Neuron (in vitro differentiated cells): ENCODE results near the gene TALDO1.

ENCODE experiments used
- H2AFZ ChIP-seq: one replicate; pipeline ENCODE4 v1.6.1; 2013; ENCODE audit warnings: low read depth, mild to moderate bottlenecking, inconsistent platforms, low read length, moderate library complexity
- H3K27me3 ChIP-seq: one replicate; pipeline ENCODE4 v1.6.1; 2013; ENCODE audit warnings: low read length; ENCODE audit not compliant: insufficient read depth
- H3K36me3 ChIP-seq: one replicate; pipeline ENCODE4 v1.6.1; 2013; ENCODE audit warnings: low read length; ENCODE audit not compliant: insufficient read depth
- H3K4me1 ChIP-seq: one replicate; pipeline ENCODE4 v1.6.1; 2013; ENCODE audit warnings: low read length; ENCODE audit not compliant: insufficient read depth
- H3K4me3 ChIP-seq: 2 replicates; pipeline ENCODE4 v1.5.1; 2013; ENCODE audit warnings: mild to moderate bottlenecking, low read length, moderate library complexity
- H3K9me3 ChIP-seq: one replicate; pipeline ENCODE4 v1.6.1; 2013; ENCODE audit warnings: low read length

TALDO1 gene

GRCh38 chr11:722346-722811 lies 24.9 kb upstream of the TALDO1 start:
- H3K27me3 ChIP-seq = peaks cover 67% of the 10 kb centered on the region
- H3K4me3 ChIP-seq = no peak overlapping the region
- H3K4me1 ChIP-seq = no peaks in the 10 kb centered on the region
- no peaks in the 10 kb centered on the region for H3K9me3 ChIP-seq
- H2AFZ ChIP-seq = no peak overlapping the region
- no peaks in the 10 kb centered on the region for H3K36me3 ChIP-seq

- Histone ChIP-seq H2AFZ (no peak overlapping the region), H3K4me3 (no peak overlapping the region), H3K9me3 (no peaks in the 10 kb centered on the region), H3K36me3 (no peaks in the 10 kb centered on the region), H3K4me1 (no peaks in the 10 kb centered on the region), H3K27me3 (peaks cover 72% of the 10 kb centered on the region)
Measured at GRCh38 chr11:723120-723883, 24.0 kb upstream of the TALDO1 start.

GRCh38 chr11:724049-724777 lies 23.1 kb upstream of the TALDO1 start:
- Histone ChIP-seq H3K36me3 (no peaks in the 10 kb centered on the region), H3K27me3 (peaks cover 70% of the 10 kb centered on the region), H3K4me3 (no peak overlapping the region), H2AFZ (no peak overlapping the region), H3K4me1 (no peaks in the 10 kb centered on the region), H3K9me3 (no peaks in the 10 kb centered on the region)

GRCh38 chr11:724778-725386 lies 22.4 kb upstream of the TALDO1 start:
- no peaks in the 10 kb centered on the region for H3K4me1 ChIP-seq
- H3K9me3 ChIP-seq = no peaks in the 10 kb centered on the region
- H3K27me3 ChIP-seq = peaks cover 65% of the 10 kb centered on the region

GRCh38 chr11:725624-726202 lies 21.6 kb upstream of the TALDO1 start:
- H3K4me3 ChIP-seq = no peak overlapping the region
- H3K27me3 ChIP-seq = peaks cover 57% of the 10 kb centered on the region
- H3K36me3 ChIP-seq = no peaks in the 10 kb centered on the region
- H2AFZ ChIP-seq = no peak overlapping the region
- no peaks in the 10 kb centered on the region for H3K4me1 ChIP-seq
- H3K9me3 ChIP-seq = no peaks in the 10 kb centered on the region

More at GRCh38 chr11:724778-725386, 22.4 kb upstream of the TALDO1 start:
- Histone ChIP-seq H2AFZ (no peak overlapping the region), H3K4me3 (no peak overlapping the region), H3K36me3 (no peaks in the 10 kb centered on the region)

GRCh38 chr11:726278-727220 lies 20.7 kb upstream of the TALDO1 start:
- H3K4me3 ChIP-seq = no peak overlapping the region
- H3K36me3 ChIP-seq = no peaks in the 10 kb centered on the region
- no peaks in the 10 kb centered on the region for H3K4me1 ChIP-seq
- peaks cover 49% of the 10 kb centered on the region for H3K27me3 ChIP-seq
- H2AFZ ChIP-seq = no peak overlapping the region
- no peaks in the 10 kb centered on the region for H3K9me3 ChIP-seq

GRCh38 chr11:727281-727701 lies 20.0 kb upstream of the TALDO1 start:
- Histone ChIP-seq H3K4me1 (no peaks in the 10 kb centered on the region), H3K9me3 (no peaks in the 10 kb centered on the region), H2AFZ (no peak overlapping the region), H3K4me3 (no peak overlapping the region), H3K36me3 (no peaks in the 10 kb centered on the region), H3K27me3 (peaks cover 42% of the 10 kb centered on the region)

- Histone ChIP-seq H2AFZ (no peak overlapping the region), H3K4me1 (no peaks in the 10 kb centered on the region), H3K27me3 (peaks cover 39% of the 10 kb centered on the region), H3K36me3 (no peaks in the 10 kb centered on the region), H3K9me3 (no peaks in the 10 kb centered on the region), H3K4me3 (no peak overlapping the region)
Measured at GRCh38 chr11:727859-728748, 19.2 kb upstream of the TALDO1 start.

- H3K36me3 ChIP-seq = no peaks in the 10 kb centered on the region
- H3K4me1 ChIP-seq = no peaks in the 10 kb centered on the region
- peaks cover 35% of the 10 kb centered on the region for H3K27me3 ChIP-seq
- H3K9me3 ChIP-seq = no peaks in the 10 kb centered on the region
- H3K4me3 ChIP-seq = no peak overlapping the region
- H2AFZ ChIP-seq = no peak overlapping the region
Measured at GRCh38 chr11:728901-729491, 18.3 kb upstream of the TALDO1 start.

- Histone ChIP-seq H2AFZ (no peak overlapping the region), H3K4me1 (no peaks in the 10 kb centered on the region), H3K36me3 (no peaks in the 10 kb centered on the region), H3K9me3 (no peaks in the 10 kb centered on the region), H3K4me3 (no peak overlapping the region), H3K27me3 (peaks cover 29% of the 10 kb centered on the region)
Measured at GRCh38 chr11:729492-730074, 17.7 kb upstream of the TALDO1 start.

- no peak overlapping the region for H2AFZ ChIP-seq
- H3K36me3 ChIP-seq = no peaks in the 10 kb centered on the region
- no peaks in the 10 kb centered on the region for H3K9me3 ChIP-seq
- H3K27me3 ChIP-seq = no peaks in the 10 kb centered on the region
- H3K4me1 ChIP-seq = peaks cover 11% of the 10 kb centered on the region
- no peak overlapping the region for H3K4me3 ChIP-seq
Measured at GRCh38 chr11:733072-733471, 14.2 kb upstream of the TALDO1 start.
